Muscle layer of colon (tissue), 2 donors: ENCODE measurements around the gene VANGL2.

Experiments used
- H3K27ac ChIP-seq: one replicate; pipeline ENCODE4 v1.7.0; 2013; ENCODE audit warnings: low read depth, mild to moderate bottlenecking, low read length, moderate library complexity
- H3K27me3 ChIP-seq, 2 donors: one replicate each; pipeline ENCODE4 v1.7.0; 2013; ENCODE audit warnings: low read length in 2 of 2, mild to moderate bottlenecking in 2 of 2; ENCODE audit not compliant: insufficient read depth in 2 of 2, control insufficient read depth in 1 of 2
- H3K36me3 ChIP-seq: one replicate; pipeline ENCODE4 v1.7.0; 2013; ENCODE audit warnings: mild to moderate bottlenecking, low read length; ENCODE audit not compliant: insufficient read depth
- H3K4me1 ChIP-seq: one replicate; pipeline ENCODE4 v1.7.0; 2013; ENCODE audit warnings: mild to moderate bottlenecking, low read length; ENCODE audit not compliant: insufficient read depth
- H3K4me3 ChIP-seq, 2 donors: one replicate each; pipeline ENCODE4 v1.7.0; 2013; ENCODE audit warnings: low read length in 2 of 2, low read depth in 1 of 2, mild to moderate bottlenecking in 1 of 2, moderate library complexity in 1 of 2
- H3K9ac ChIP-seq: one replicate; pipeline ENCODE4 v1.7.0; 2013; ENCODE audit warnings: low read length
- H3K9me3 ChIP-seq: one replicate; pipeline ENCODE4 v1.7.0; 2013; ENCODE audit warnings: mild to moderate bottlenecking, low read length
- donor health status: abdominal sarcoma.
- donor health status: Adenocarcinoma of cecum.

The VANGL2 gene

GRCh38 chr1:160432371-160432786, 32.0 kb downstream of the VANGL2 start:
- H3K36me3 ChIP-seq, result no peaks in the 10 kb centered on the region
- H3K9ac ChIP-seq, result no peak overlapping the region
- no peaks in the 10 kb centered on the region for H3K9me3 ChIP-seq
- H3K27ac ChIP-seq, result no peak overlapping the region
- no peak overlapping the region for H3K4me3 ChIP-seq
- no peaks in the 10 kb centered on the region for H3K4me1 ChIP-seq
- no peaks in the 10 kb centered on the region for H3K27me3 ChIP-seq

DNA sequence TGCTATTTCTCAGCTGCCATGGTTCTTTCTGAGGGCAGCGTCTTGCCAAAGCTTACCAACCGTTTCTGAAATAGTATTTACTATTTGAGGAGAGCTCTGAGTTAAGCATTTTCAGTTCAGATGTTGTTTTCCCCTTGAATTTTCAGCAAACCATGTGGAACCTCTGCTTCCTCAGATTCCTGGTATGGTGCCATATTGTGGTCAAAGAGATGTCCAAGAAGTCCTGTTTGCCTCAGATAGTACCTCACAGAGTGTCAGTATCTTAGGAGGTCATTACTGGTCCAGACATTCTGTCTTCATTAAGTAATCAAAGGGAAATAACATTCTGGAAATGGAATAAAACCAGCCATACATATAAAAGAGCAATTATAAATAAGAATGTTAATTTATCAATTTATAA, 36.6 kb downstream of the VANGL2 start:
- Histone ChIP-seq H3K36me3 (no peaks in the 10 kb centered on the region), H3K9ac (no peak overlapping the region), H3K9me3 (no peaks in the 10 kb centered on the region), H3K4me3 (no peak overlapping the region), H3K4me1 (no peaks in the 10 kb centered on the region), H3K27ac (no peak overlapping the region), H3K27me3 (no peaks in the 10 kb centered on the region)

- no peaks in the 10 kb centered on the region for H3K27me3 ChIP-seq
- H3K9me3 ChIP-seq, result no peaks in the 10 kb centered on the region
- H3K4me1 ChIP-seq, result no peaks in the 10 kb centered on the region
- H3K36me3 ChIP-seq, result no peaks in the 10 kb centered on the region
- H3K4me3 ChIP-seq, result no peak overlapping the region
- no peak overlapping the region for H3K27ac ChIP-seq
- H3K9ac ChIP-seq, result no peak overlapping the region
Observed at GRCh38 chr1:160437432-160438316, 37.3 kb downstream of the VANGL2 start.

DNA sequence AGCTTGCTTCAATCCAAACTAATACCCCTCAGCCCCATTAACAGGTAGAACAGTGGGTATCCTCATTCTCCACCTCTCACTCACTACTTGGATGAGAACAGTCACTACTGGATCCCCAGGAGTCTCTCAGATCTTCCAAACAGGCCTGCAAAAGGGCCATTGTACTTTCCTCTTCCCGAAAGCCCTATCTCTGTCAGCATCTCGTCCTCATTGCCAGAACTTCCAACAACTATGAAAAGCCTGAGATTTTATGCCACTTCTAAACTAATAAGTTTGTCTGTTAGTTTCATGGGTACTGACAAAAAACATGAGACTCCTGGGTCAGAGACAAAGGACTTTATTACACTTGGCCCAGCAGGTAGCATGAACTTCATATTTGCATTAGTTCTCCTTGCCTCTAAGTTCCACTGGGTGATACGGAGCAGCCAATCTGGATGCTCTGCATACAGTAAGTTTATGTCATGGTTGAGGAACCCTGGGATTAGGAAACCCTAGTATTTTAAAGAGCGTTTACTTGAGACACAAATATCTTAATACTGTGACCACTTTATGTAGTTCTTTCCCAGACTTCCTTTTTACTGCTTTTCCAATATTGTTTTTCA, 38.1 kb downstream of the VANGL2 start:
- H3K36me3 ChIP-seq, result no peaks in the 10 kb centered on the region
- H3K4me1 ChIP-seq, result no peaks in the 10 kb centered on the region
- no peak overlapping the region for H3K27ac ChIP-seq
- H3K9ac ChIP-seq, result no peak overlapping the region
- no peak overlapping the region for H3K4me3 ChIP-seq
- no peaks in the 10 kb centered on the region for H3K27me3 ChIP-seq
- no peaks in the 10 kb centered on the region for H3K9me3 ChIP-seq

- Histone ChIP-seq H3K27ac (no peak overlapping the region), H3K4me3 (no peak overlapping the region), H3K9ac (no peak overlapping the region), H3K9me3 (no peaks in the 10 kb centered on the region), H3K36me3 (no peaks in the 10 kb centered on the region), H3K27me3 (no peaks in the 10 kb centered on the region), H3K4me1 (no peaks in the 10 kb centered on the region)
Observed at GRCh38 chr1:160438935-160439334, 38.6 kb downstream of the VANGL2 start.

DNA sequence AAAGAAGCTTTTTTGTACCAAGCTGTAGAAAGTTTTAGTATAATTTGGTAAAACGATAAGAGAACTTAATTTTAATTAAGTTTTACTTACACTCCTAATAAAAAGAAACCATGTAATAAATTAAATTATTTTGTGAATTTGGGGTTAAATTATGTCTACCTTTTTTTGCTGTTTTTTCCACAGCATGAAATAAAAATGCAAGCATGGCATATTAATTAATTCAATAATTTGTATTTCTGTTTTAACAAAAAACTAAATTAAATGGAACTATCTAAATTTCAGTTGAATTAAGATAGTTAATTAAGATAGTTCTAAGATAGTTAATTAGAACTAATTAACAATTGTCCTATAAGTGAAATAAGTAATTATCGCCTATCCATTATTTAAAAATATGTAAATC, 39.4 kb downstream of the VANGL2 start:
- Histone ChIP-seq H3K36me3 (no peaks in the 10 kb centered on the region), H3K4me3 (no peak overlapping the region), H3K9me3 (no peaks in the 10 kb centered on the region), H3K4me1 (no peaks in the 10 kb centered on the region), H3K27ac (no peak overlapping the region), H3K9ac (no peak overlapping the region), H3K27me3 (no peaks in the 10 kb centered on the region)

GRCh38 chr1:160446945-160447600, 46.7 kb downstream of the VANGL2 start:
- Histone ChIP-seq H3K4me3 (no peak overlapping the region), H3K36me3 (no peaks in the 10 kb centered on the region), H3K9ac (no peak overlapping the region), H3K9me3 (no peaks in the 10 kb centered on the region), H3K4me1 (no peaks in the 10 kb centered on the region), H3K27ac (no peak overlapping the region), H3K27me3 (no peaks in the 10 kb centered on the region)

DNA sequence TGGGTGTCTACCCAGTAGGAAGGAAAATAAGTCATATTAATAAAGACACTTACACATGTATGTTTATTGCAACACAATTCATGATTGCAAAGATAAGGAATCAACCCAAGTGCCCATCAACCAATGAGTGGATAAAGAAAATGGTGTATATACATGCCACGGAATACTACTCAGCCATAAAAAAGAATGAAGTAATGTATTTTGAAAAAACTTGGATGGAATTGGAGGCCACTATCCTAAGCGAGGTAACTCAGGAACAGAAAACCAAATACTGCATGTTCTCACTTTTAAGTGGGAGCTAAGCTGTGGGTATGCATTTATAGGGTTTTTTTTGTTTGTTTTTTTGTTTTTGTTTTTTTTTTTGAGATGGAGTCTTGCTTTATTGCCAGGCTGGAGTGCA, 49.1 kb downstream of the VANGL2 start:
- Histone ChIP-seq H3K9me3 (no peaks in the 10 kb centered on the region), H3K27ac (no peak overlapping the region), H3K36me3 (no peaks in the 10 kb centered on the region), H3K4me3 (no peak overlapping the region), H3K27me3 (no peaks in the 10 kb centered on the region), H3K4me1 (no peaks in the 10 kb centered on the region), H3K9ac (no peak overlapping the region)

GRCh38 chr1:160451119-160451858, 50.9 kb downstream of the VANGL2 start:
- Histone ChIP-seq H3K4me3 (no peak overlapping the region), H3K27ac (no peak overlapping the region), H3K9me3 (no peaks in the 10 kb centered on the region), H3K9ac (no peak overlapping the region), H3K4me1 (no peaks in the 10 kb centered on the region), H3K36me3 (no peaks in the 10 kb centered on the region), H3K27me3 (no peaks in the 10 kb centered on the region)

DNA sequence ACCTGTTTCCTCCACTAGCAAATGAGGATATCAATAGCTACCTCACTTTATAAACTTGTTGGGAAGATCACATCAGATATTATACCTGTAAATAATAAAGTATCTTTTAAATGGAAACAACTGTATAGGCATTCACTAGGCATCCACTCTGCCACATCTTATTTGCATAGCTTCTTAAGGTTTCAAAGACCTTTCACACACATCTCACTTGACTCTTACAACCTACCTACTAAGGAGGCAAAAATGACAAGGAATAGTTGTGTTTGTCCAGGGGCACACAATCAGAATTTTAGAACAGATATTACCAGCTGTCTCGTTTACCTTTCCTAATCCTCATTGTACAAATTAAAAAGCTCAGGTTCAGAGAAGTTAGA, 51.5 kb downstream of the VANGL2 start:
- no peaks in the 10 kb centered on the region for H3K27me3 ChIP-seq
- H3K9me3 ChIP-seq, result no peaks in the 10 kb centered on the region
- H3K9ac ChIP-seq, result no peak overlapping the region
- no peaks in the 10 kb centered on the region for H3K4me1 ChIP-seq
- no peak overlapping the region for H3K4me3 ChIP-seq
- H3K36me3 ChIP-seq, result no peaks in the 10 kb centered on the region
- H3K27ac ChIP-seq, result no peak overlapping the region

- no peak overlapping the region for H3K27ac ChIP-seq
- no peak overlapping the region for H3K4me3 ChIP-seq
- H3K27me3 ChIP-seq, result no peaks in the 10 kb centered on the region
- no peaks in the 10 kb centered on the region for H3K9me3 ChIP-seq
- H3K9ac ChIP-seq, result no peak overlapping the region
- no peaks in the 10 kb centered on the region for H3K36me3 ChIP-seq
- H3K4me1 ChIP-seq, result no peaks in the 10 kb centered on the region
Observed at GRCh38 chr1:160453443-160453842, 53.1 kb downstream of the VANGL2 start.
